Uterine smooth muscle cell (primary cell): Measurements from ENCODE around the gene PLAAT5. TPM values are rescaled to one million over a fixed set of nuclear protein-coding genes. Genes with fewer than 3 reads are reported as not detected.

ENCODE experiments used
- total RNA-seq: library from RNA; depleted of rRNA; stranded (reverse); fragments of >200 nt; gene quantifications from 2 replicates; pipeline ENCODE4 v1.2.3, GENCODE V29; 2014

Gene PLAAT5
- not detected in 2 replicates for total RNA-seq

GRCh38 chr11:63490551-63491239 is at the start of gene PLAAT5:
Gene PLAAT5, minus strand, starts transcription at chr11:63491167. Its CDS starts 133 bp downstream, at chr11:63491034.

GRCh38 chr11:63536669-63537292 is 45.8 kb upstream of the PLAAT5 start, which contains the start of gene PLAAT4:
Gene PLAAT4, plus strand, starts transcription at chr11:63536808. Its CDS starts 61 bp downstream, at chr11:63536869.

GRCh38 chr11:63505857-63506528 is 15.0 kb upstream of the PLAAT5 start, which contains the start of gene LGALS12:
Gene LGALS12, plus strand, starts transcription at chr11:63506084. Its CDS starts 375 bp downstream, at chr11:63506459.

Other genes with a start within 250 kb of the PLAAT5 start
- not detected in 2 replicates for gene SLC22A25, start 247.6 kb downstream of the PLAAT5 start, total RNA-seq
- gene SLC22A9, start 121.4 kb downstream of the PLAAT5 start, total RNA-seq = not detected in 2 replicates
- not detected in 2 replicates for gene LGALS12, start 14.9 kb upstream of the PLAAT5 start, total RNA-seq
- gene PLAAT4, start 45.6 kb upstream of the PLAAT5 start, total RNA-seq = 4.2 and 9.9 TPM in 2 replicates
- gene PLAAT2, start 72.2 kb upstream of the PLAAT5 start, total RNA-seq = 0.12 TPM in 1 of 2 replicates, not detected in the other
- gene PLAAT3, start 123.3 kb upstream of the PLAAT5 start, total RNA-seq = 4.2 and 10.4 TPM in 2 replicates
- 112 and 115 TPM in 2 replicates for gene ATL3, start 180.2 kb upstream of the PLAAT5 start, total RNA-seq
- gene RTN3, start 190.3 kb upstream of the PLAAT5 start, total RNA-seq = 51.1 and 69.6 TPM in 2 replicates